GM23248 (cell line): ENCODE results near the gene ARAP2. TPM values are rescaled to one million over a fixed set of nuclear protein-coding genes. Genes with fewer than 3 reads are reported as not detected.
"Not testable (repeated sequence)": the region's sequence is repeated elsewhere in the genome, so short reads cannot be mapped to it uniquely, and the experiment has no call there.

ENCODE experiments used
- DNase-seq: peaks from one replicate; pipeline ENCODE4 v3.0.0-alpha.2; 2015
- H2AFZ ChIP-seq: fragments of 200-600 bp; sonication (generic); 2 replicates; pipeline ENCODE4 v1.6.1; 2016; ENCODE audit warnings: antibody characterized with exemption
- H3F3A ChIP-seq: fragments of 200-600 bp; sonication (generic); 2 replicates; pipeline ENCODE4 v1.6.1; 2016; ENCODE audit warnings: mild to moderate bottlenecking, antibody characterized with exemption, mixed run types; ENCODE audit not compliant: insufficient read depth
- H3K27ac ChIP-seq: fragments of 200-600 bp; sonication (generic); 2 replicates; pipeline ENCODE4 v1.5.1; 2016; ENCODE audit warnings: mild to moderate bottlenecking
- H3K27me3 ChIP-seq: fragments of 200-600 bp; sonication (generic); replicated peaks from 2 replicates; pipeline ENCODE4 v1.6.1; 2016; ENCODE audit warnings: mild to moderate bottlenecking; ENCODE audit not compliant: insufficient read depth
- H3K36me3 ChIP-seq: fragments of 200-600 bp; sonication (generic); 2 replicates; pipeline ENCODE4 v1.6.1; 2016; ENCODE audit warnings: low read depth, mild to moderate bottlenecking
- H3K4me1 ChIP-seq: fragments of 200-600 bp; sonication (generic); 2 replicates; pipeline ENCODE4 v1.6.1; 2016; ENCODE audit warnings: mild to moderate bottlenecking; ENCODE audit not compliant: insufficient read depth
- H3K4me2 ChIP-seq: fragments of 200-600 bp; sonication (generic); one replicate; pipeline ENCODE4 v1.6.1; 2016; ENCODE audit warnings: mild to moderate bottlenecking; ENCODE audit not compliant: unreplicated experiment
- H3K4me3 ChIP-seq: fragments of 200-600 bp; sonication (generic); 2 replicates; pipeline ENCODE4 v1.5.1; 2016; ENCODE audit warnings: mild to moderate bottlenecking
- H3K79me2 ChIP-seq: fragments of 200-600 bp; sonication (generic); 2 replicates; pipeline ENCODE4 v1.6.1; 2016; ENCODE audit warnings: mild to moderate bottlenecking; ENCODE audit not compliant: insufficient read depth
- H3K9ac ChIP-seq: fragments of 200-600 bp; sonication (generic); 2 replicates; pipeline ENCODE4 v1.6.1; 2016; ENCODE audit warnings: mild to moderate bottlenecking
- H3K9me2 ChIP-seq: fragments of 200-600 bp; sonication (generic); 2 replicates; pipeline ENCODE4 v1.6.1; 2016; ENCODE audit warnings: mixed run types, mild to moderate bottlenecking, moderate library complexity; ENCODE audit not compliant: insufficient read depth
- H3K9me3 ChIP-seq: fragments of 200-600 bp; sonication (generic); one replicate; pipeline ENCODE4 v1.6.1; 2017; ENCODE audit warnings: low read depth
- H4K20me1 ChIP-seq: fragments of 200-600 bp; sonication (generic); 2 replicates; pipeline ENCODE4 v1.6.0; 2016; ENCODE audit not compliant: insufficient read depth
- EZH2 ChIP-seq: fragments of 200-600 bp; sonication (generic); IDR thresholded peaks from 2 replicates; pipeline ENCODE4 v1.6.1; 2018; ENCODE audit warnings: antibody characterized with exemption, mild to moderate bottlenecking; ENCODE audit not compliant: insufficient read depth, poor library complexity, severe bottlenecking
- EZH2phosphoT487 ChIP-seq: fragments of 200-600 bp; sonication (generic); IDR thresholded peaks from 2 replicates; pipeline ENCODE4 v1.6.1; 2018; ENCODE audit warnings: antibody characterized with exemption, moderate library complexity, mild to moderate bottlenecking, low read depth; ENCODE audit not compliant: insufficient read depth
- WGBS, 2 experiments: methylation state at CpG; one replicate each; pipeline ENCODE4 v1.1.6; 2015 to 2017; ENCODE audit warnings: low lambda C conversion rate in 2 of 2, low coverage in 1 of 2; ENCODE audit errors: missing lambda C conversion rate in 2 of 2; 5-methylcytosine and 5-hydroxymethylcytosine counted together
- in situ Hi-C: fragments of 300-500 bp; cut with MboI; formaldehyde crosslinking; loops from 2 replicates; pipeline ENCODE4 v1.15.0; 2020
- polyA plus RNA-seq: library from polyadenylated mRNA; unstranded; fragments of >200 nt; fragmentation: Nextera tagmentation; extraction: Ambion mirVana; gene quantifications from 2 replicates; pipeline ENCODE4 v1.2.1, GENCODE V29; 2016
- total RNA-seq: library from RNA; depleted of rRNA; stranded (reverse); fragments of >200 nt; shearing (Covaris generic); gene quantifications from 2 replicates; pipeline ENCODE4 v1.2.3, GENCODE V29; 2014

The ARAP2 gene
- total and polyA plus RNA-seq, 2 experiments from 2014 or later, result not detected

DNA sequence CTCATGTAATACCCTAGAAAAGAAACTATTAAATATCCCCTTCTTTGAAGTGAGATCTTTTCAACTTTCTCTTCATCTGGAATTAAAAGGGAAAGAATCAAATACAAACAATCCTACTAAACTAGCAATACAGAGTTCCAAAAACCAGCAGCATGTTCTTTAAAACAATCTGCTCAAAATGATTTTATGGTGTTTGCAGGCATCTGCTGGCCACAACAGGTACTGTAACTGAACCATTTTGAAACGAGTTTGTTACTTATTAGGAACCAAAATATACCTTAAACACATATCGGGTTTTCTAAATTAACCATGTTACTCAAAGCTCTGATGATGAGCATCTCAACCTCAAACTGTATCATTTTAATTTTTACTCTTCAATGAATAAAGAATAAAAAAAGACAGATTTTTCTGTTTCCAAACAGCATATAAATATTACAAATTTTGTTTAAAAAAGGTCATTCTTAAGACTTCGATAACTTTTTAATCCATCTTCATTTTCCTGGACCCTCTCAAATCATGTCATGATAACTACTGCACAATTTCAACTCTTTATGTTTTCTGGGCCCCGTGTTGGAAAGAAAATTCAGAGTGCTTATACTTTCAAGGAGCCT lies 56.5 kb downstream of the ARAP2 start:
- no peaks in the 10 kb centered on the region for H4K20me1 ChIP-seq
- no peaks in the 10 kb centered on the region for H3K79me2 ChIP-seq
- H3K4me3 ChIP-seq, result no peak overlapping the region
- H3K9me2 ChIP-seq, result no peaks in the 10 kb centered on the region
- no peaks in the 10 kb centered on the region for H3K9me3 ChIP-seq
- no peaks in the 10 kb centered on the region for H3K4me1 ChIP-seq
- TF ChIP-seq EZH2phosphoT487, result no peak
- no peak for TF ChIP-seq EZH2
- H3F3A ChIP-seq, result no peaks in the 10 kb centered on the region
- H3K27ac ChIP-seq, result no peak overlapping the region
- 33 to 41% methylated on average over 4 of the region's 4 CpGs for WGBS, 2 experiments
- H2AFZ ChIP-seq, result no peak overlapping the region
- no peak overlapping the region for H3K9ac ChIP-seq
- in situ Hi-C loops, result no loop called here
- H3K4me2 ChIP-seq, result no peak overlapping the region
- no peaks in the 10 kb centered on the region for H3K27me3 ChIP-seq
- DNase-seq, result peak; percentile 17
- H3K36me3 ChIP-seq, result no peaks in the 10 kb centered on the region

DNA sequence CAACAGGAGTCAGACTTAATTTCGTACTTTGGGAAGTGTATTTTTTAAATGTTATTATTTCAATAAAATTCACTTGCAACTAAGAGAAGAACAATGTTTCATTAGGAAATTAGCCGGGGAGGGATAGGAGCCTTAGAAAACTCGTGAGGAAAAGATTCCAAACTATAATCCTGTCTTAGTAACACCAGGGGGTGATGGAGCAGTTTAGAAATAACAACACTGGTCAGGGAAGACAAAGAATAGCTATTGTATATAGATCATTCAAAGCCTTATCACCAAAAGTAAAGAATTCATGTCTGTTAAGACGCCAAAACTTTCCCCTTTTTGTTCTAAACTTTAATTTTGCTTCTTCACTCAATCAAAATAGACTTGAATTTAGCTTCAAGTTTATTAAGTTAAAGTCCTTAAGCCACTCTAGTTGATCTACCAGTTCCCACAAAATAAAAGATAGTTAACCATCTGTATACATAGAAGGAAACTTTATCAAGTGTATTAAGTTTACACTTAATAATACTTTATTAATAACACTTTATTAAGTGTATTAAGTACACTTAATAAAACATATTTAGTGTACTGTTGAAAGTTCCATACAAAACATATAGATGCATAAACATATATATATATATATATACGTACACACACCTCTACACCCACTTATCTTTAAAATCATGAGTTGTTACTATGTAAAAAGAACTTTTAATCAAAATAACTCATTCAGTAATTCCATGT lies 60.5 kb downstream of the ARAP2 start:
- Histone ChIP-seq H3K27me3 (no peaks in the 10 kb centered on the region), H3K4me1 (no peaks in the 10 kb centered on the region), H3K4me3 (no peak overlapping the region), H3K4me2 (no peak overlapping the region), H3K9ac (no peak overlapping the region), H3K27ac (no peak overlapping the region), H3K9me3 (no peaks in the 10 kb centered on the region), H2AFZ (no peak overlapping the region), H4K20me1 (no peaks in the 10 kb centered on the region), H3F3A (no peaks in the 10 kb centered on the region), H3K9me2 (no peaks in the 10 kb centered on the region), H3K79me2 (no peaks in the 10 kb centered on the region), H3K36me3 (no peaks in the 10 kb centered on the region)
- in situ Hi-C loops, result no loop called here
- 40 to 48% methylated on average over 5 of the region's 5 CpGs for WGBS, 2 experiments
- DNase-seq, result no peak
- TF ChIP-seq EZH2, result no peak
- TF ChIP-seq EZH2phosphoT487, result no peak

DNA sequence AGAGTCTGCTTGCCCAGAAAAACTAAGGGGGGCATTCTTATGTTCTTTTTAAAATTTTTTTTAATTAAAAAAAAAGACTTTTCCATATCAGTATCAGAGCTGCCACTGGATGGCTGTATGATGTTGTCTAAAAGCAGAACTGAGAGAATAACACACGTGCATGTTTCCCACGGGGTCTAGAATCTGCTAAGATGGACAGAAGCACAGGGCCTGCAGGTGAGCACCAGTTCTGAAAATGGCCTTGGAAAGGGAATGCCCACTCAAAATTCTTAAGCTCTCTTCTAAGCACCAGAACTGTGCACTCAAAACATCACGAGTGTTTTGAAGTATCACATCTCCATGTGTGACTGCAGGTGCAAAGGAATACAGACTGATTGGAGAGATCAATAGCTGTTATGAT lies 61.1 kb downstream of the ARAP2 start:
- Histone ChIP-seq H3K9ac (no peak overlapping the region), H3K9me2 (no peaks in the 10 kb centered on the region), H3K27me3 (no peaks in the 10 kb centered on the region), H3K4me2 (no peak overlapping the region), H3K79me2 (no peaks in the 10 kb centered on the region), H4K20me1 (no peaks in the 10 kb centered on the region), H3F3A (no peaks in the 10 kb centered on the region), H3K36me3 (no peaks in the 10 kb centered on the region), H3K9me3 (no peaks in the 10 kb centered on the region), H3K27ac (no peak overlapping the region), H3K4me3 (no peak overlapping the region), H3K4me1 (no peaks in the 10 kb centered on the region), H2AFZ (no peak overlapping the region)
- 32 to 36% methylated on average over 3 of the region's 3 CpGs for WGBS, 2 experiments
- no peak for DNase-seq
- in situ Hi-C loops, result no loop called here
- TF ChIP-seq EZH2, result no peak
- no peak for TF ChIP-seq EZH2phosphoT487

DNA sequence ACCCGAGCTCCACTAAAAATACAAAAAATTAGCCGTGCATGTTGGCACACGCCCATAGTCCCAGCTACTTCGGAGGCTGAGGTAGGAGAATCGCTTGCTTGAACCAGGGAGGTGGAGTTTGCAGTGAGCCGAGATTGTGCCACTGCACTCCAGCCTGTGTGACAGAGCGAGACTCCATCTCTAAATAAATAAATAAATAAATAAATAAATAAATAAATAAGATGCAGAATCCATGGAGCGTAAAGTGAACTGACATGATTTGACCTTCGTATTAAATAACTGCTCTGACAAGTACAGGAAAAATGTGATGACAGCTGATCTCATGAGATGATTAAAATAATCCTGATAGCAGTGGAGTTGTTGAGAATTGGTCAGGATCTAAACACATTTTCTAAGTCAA lies 62.0 kb downstream of the ARAP2 start:
- H3K9me3 ChIP-seq, H3K4me3 ChIP-seq, H3K27ac ChIP-seq, H4K20me1 ChIP-seq, H3F3A ChIP-seq, H3K36me3 ChIP-seq, H3K4me2 ChIP-seq, H3K27me3 ChIP-seq, H3K79me2 ChIP-seq, H3K4me1 ChIP-seq, H3K9ac ChIP-seq, H3K9me2 ChIP-seq, DNase-seq, H2AFZ ChIP-seq, in situ Hi-C loops: not testable (repeated sequence)
- WGBS, 2 experiments, result 69 to 81% methylated on average over 9 of the region's 9 CpGs

DNA sequence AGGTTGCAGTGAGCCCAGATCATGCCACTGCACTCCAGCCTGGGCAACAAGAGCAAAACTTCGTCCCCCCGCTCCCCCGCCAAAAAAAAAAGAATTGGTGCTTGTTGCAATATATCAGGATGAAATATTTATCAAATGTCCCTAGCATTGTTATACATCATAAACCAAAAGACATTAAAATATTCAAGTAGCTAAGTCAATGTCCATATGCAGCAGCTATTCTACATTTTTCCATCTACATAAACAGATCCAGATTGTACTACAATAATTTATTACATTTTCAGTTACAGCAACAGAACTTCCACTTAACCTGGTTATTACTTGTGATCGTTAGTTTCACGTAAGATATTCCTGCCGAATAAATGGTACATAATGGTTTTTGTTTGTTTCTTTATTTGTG lies 64.1 kb downstream of the ARAP2 start:
- TF ChIP-seq EZH2phosphoT487, result no peak
- no peak for TF ChIP-seq EZH2
- DNase-seq, result no peak
- no peak overlapping the region for H3K9ac ChIP-seq
- H3K4me1 ChIP-seq, result no peaks in the 10 kb centered on the region
- H2AFZ ChIP-seq, result no peak overlapping the region
- 65 to 76% methylated on average over 6 of the region's 6 CpGs for WGBS, 2 experiments
- H4K20me1 ChIP-seq, result no peaks in the 10 kb centered on the region
- in situ Hi-C loops, result no loop called here
- no peak overlapping the region for H3K27ac ChIP-seq
- H3K9me2 ChIP-seq, result no peaks in the 10 kb centered on the region
- H3F3A ChIP-seq, result no peaks in the 10 kb centered on the region
- H3K4me2 ChIP-seq, result no peak overlapping the region
- H3K9me3 ChIP-seq, result no peaks in the 10 kb centered on the region
- no peak overlapping the region for H3K4me3 ChIP-seq
- no peaks in the 10 kb centered on the region for H3K36me3 ChIP-seq
- H3K79me2 ChIP-seq, result no peaks in the 10 kb centered on the region
- H3K27me3 ChIP-seq, result no peaks in the 10 kb centered on the region
